Testis (tissue), 2 donors: Measurements from ENCODE around the gene FBXO31.

ENCODE experiments used
- CTCF ChIP-seq, 3 experiments: fragments of 450-650 bp in 2 of 3; fragments of 200-600 bp in 1 of 3; sonication (generic) in 1 of 3; IDR thresholded peaks; one replicate each; pipeline ENCODE4 v1.5.1; 2016 to 2019; ENCODE audit warnings: antibody characterized with exemption in 3 of 3, mild to moderate bottlenecking in 2 of 3, moderate library complexity in 1 of 3
- POLR2A ChIP-seq: fragments of 450-650 bp; IDR thresholded peaks from one replicate; pipeline ENCODE4 v1.6.1; 2017; ENCODE audit warnings: antibody characterized with exemption, mild to moderate bottlenecking, moderate library complexity

GRCh38 chr16:87279094-87279658, 104.4 kb downstream of the FBXO31 start:
- no peak for TF ChIP-seq CTCF (IDR thresholded peaks at IDR 0.05)
- no peak for TF ChIP-seq POLR2A
